GM23248 (cell line): Measurements from ENCODE around the gene GNAL. TPM values are rescaled to one million over a fixed set of nuclear protein-coding genes. Genes with fewer than 3 reads are reported as not detected.

Experiments used
- DNase-seq: peaks from one replicate; pipeline ENCODE4 v3.0.0-alpha.2; 2015
- H2AFZ ChIP-seq: fragments of 200-600 bp; sonication (generic); 2 replicates; pipeline ENCODE4 v1.6.1; 2016; ENCODE audit warnings: antibody characterized with exemption
- H3F3A ChIP-seq: fragments of 200-600 bp; sonication (generic); 2 replicates; pipeline ENCODE4 v1.6.1; 2016; ENCODE audit warnings: mild to moderate bottlenecking, antibody characterized with exemption, mixed run types; ENCODE audit not compliant: insufficient read depth
- H3K27ac ChIP-seq: fragments of 200-600 bp; sonication (generic); 2 replicates; pipeline ENCODE4 v1.5.1; 2016; ENCODE audit warnings: mild to moderate bottlenecking
- H3K27me3 ChIP-seq: fragments of 200-600 bp; sonication (generic); replicated peaks from 2 replicates; pipeline ENCODE4 v1.6.1; 2016; ENCODE audit warnings: mild to moderate bottlenecking; ENCODE audit not compliant: insufficient read depth
- H3K36me3 ChIP-seq: fragments of 200-600 bp; sonication (generic); 2 replicates; pipeline ENCODE4 v1.6.1; 2016; ENCODE audit warnings: low read depth, mild to moderate bottlenecking
- H3K4me1 ChIP-seq: fragments of 200-600 bp; sonication (generic); 2 replicates; pipeline ENCODE4 v1.6.1; 2016; ENCODE audit warnings: mild to moderate bottlenecking; ENCODE audit not compliant: insufficient read depth
- H3K4me2 ChIP-seq: fragments of 200-600 bp; sonication (generic); one replicate; pipeline ENCODE4 v1.6.1; 2016; ENCODE audit warnings: mild to moderate bottlenecking; ENCODE audit not compliant: unreplicated experiment
- H3K4me3 ChIP-seq: fragments of 200-600 bp; sonication (generic); 2 replicates; pipeline ENCODE4 v1.5.1; 2016; ENCODE audit warnings: mild to moderate bottlenecking
- H3K79me2 ChIP-seq: fragments of 200-600 bp; sonication (generic); 2 replicates; pipeline ENCODE4 v1.6.1; 2016; ENCODE audit warnings: mild to moderate bottlenecking; ENCODE audit not compliant: insufficient read depth
- H3K9ac ChIP-seq: fragments of 200-600 bp; sonication (generic); 2 replicates; pipeline ENCODE4 v1.6.1; 2016; ENCODE audit warnings: mild to moderate bottlenecking
- H3K9me2 ChIP-seq: fragments of 200-600 bp; sonication (generic); 2 replicates; pipeline ENCODE4 v1.6.1; 2016; ENCODE audit warnings: mixed run types, mild to moderate bottlenecking, moderate library complexity; ENCODE audit not compliant: insufficient read depth
- H3K9me3 ChIP-seq: fragments of 200-600 bp; sonication (generic); one replicate; pipeline ENCODE4 v1.6.1; 2017; ENCODE audit warnings: low read depth
- H4K20me1 ChIP-seq: fragments of 200-600 bp; sonication (generic); 2 replicates; pipeline ENCODE4 v1.6.0; 2016; ENCODE audit not compliant: insufficient read depth
- EZH2 ChIP-seq: fragments of 200-600 bp; sonication (generic); IDR thresholded peaks from 2 replicates; pipeline ENCODE4 v1.6.1; 2018; ENCODE audit warnings: antibody characterized with exemption, mild to moderate bottlenecking; ENCODE audit not compliant: insufficient read depth, poor library complexity, severe bottlenecking
- EZH2phosphoT487 ChIP-seq: fragments of 200-600 bp; sonication (generic); IDR thresholded peaks from 2 replicates; pipeline ENCODE4 v1.6.1; 2018; ENCODE audit warnings: antibody characterized with exemption, moderate library complexity, mild to moderate bottlenecking, low read depth; ENCODE audit not compliant: insufficient read depth
- WGBS, 2 experiments: methylation state at CpG; one replicate each; pipeline ENCODE4 v1.1.6; 2015 to 2017; ENCODE audit warnings: low lambda C conversion rate in 2 of 2, low coverage in 1 of 2; ENCODE audit errors: missing lambda C conversion rate in 2 of 2; 5-methylcytosine and 5-hydroxymethylcytosine counted together
- in situ Hi-C: fragments of 300-500 bp; cut with MboI; formaldehyde crosslinking; loops from 2 replicates; pipeline ENCODE4 v1.15.0; 2020
- polyA plus RNA-seq: library from polyadenylated mRNA; unstranded; fragments of >200 nt; fragmentation: Nextera tagmentation; extraction: Ambion mirVana; gene quantifications from 2 replicates; pipeline ENCODE4 v1.2.1, GENCODE V29; 2016
- total RNA-seq: library from RNA; depleted of rRNA; stranded (reverse); fragments of >200 nt; shearing (Covaris generic); gene quantifications from 2 replicates; pipeline ENCODE4 v1.2.3, GENCODE V29; 2014

GNAL gene
- total and polyA plus RNA-seq, 2 experiments from 2014 or later = 0.19 to 3.0 TPM

DNA sequence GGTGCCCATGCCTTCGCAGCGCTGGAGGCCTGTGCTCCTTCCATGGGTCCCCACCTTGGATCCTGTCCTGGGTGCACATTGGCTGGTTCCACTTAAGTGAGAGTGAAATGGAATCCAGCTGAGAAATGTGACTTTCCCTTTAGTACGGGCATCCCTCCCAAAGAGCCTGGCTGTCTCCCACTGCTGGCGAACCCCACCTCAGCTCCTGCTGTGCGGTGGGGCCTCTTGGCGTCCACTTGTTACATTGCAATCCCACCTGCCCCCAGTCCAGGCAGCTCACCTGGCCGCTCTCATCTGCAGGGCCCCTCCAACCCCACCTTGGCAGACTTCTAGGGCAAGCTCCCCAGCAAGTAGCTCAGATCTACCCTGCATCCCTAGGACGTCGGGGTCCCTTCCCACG, 35.5 kb upstream of the GNAL start:
- Histone ChIP-seq H3K4me3 (no peak overlapping the region), H3K79me2 (no peaks in the 10 kb centered on the region), H3K9me3 (no peaks in the 10 kb centered on the region), H2AFZ (no peak overlapping the region), H3K9ac (no peak overlapping the region), H3K27ac (no peak overlapping the region), H3K9me2 (no peaks in the 10 kb centered on the region), H3K36me3 (no peaks in the 10 kb centered on the region), H3F3A (no peaks in the 10 kb centered on the region), H3K27me3 (peaks cover 30% of the 10 kb centered on the region; the same call in 1 of the 2 replicates), H4K20me1 (no peaks in the 10 kb centered on the region), H3K4me1 (no peaks in the 10 kb centered on the region), H3K4me2 (no peak overlapping the region)
- in situ Hi-C loops = no loop called here
- 46 to 48% methylated on average over 9 to 10 of the region's 10 CpGs for WGBS, 2 experiments
- TF ChIP-seq EZH2phosphoT487 = no peak
- no peak for TF ChIP-seq EZH2
- DNase-seq = no peak

GRCh38 chr18:11654736-11655605, 34.1 kb upstream of the GNAL start:
- TF ChIP-seq EZH2 = no peak
- TF ChIP-seq EZH2phosphoT487 = no peak
- WGBS, 2 experiments = 31 to 33% methylated on average over 32 of the region's 32 CpGs
- peak overlapping the region; percentile 56 for H2AFZ ChIP-seq

GRCh38 chr18:11655606-11655932, 33.5 kb upstream of the GNAL start:
- DNase-seq = no peak
- H3K27me3 ChIP-seq = peaks cover 38% of the 10 kb centered on the region; the same call in 1 of the 2 replicates
- H3K4me1 ChIP-seq = no peaks in the 10 kb centered on the region
- no peaks in the 10 kb centered on the region for H3K9me3 ChIP-seq
- no peaks in the 10 kb centered on the region for H3K9me2 ChIP-seq
- 17 to 28% methylated on average over 5 of the region's 5 CpGs for WGBS, 2 experiments
- H2AFZ ChIP-seq = peak overlapping the region; percentile 56
- H3K27ac ChIP-seq = no peak overlapping the region
- no peaks in the 10 kb centered on the region for H3K79me2 ChIP-seq
- H3K4me3 ChIP-seq = 0 out of 2 replicates have a peak overlapping the region, but pooled peaks have one; percentile 29
- H3F3A ChIP-seq = no peaks in the 10 kb centered on the region
- H3K9ac ChIP-seq = no peak overlapping the region
- H4K20me1 ChIP-seq = no peaks in the 10 kb centered on the region
- in situ Hi-C loops = no loop called here
- peak overlapping the region; percentile 58 for H3K4me2 ChIP-seq
- TF ChIP-seq EZH2 (no peak), EZH2phosphoT487 (no peak)
- H3K36me3 ChIP-seq = no peaks in the 10 kb centered on the region

More at GRCh38 chr18:11654736-11655605, 34.1 kb upstream of the GNAL start:
- Histone ChIP-seq H3K27ac (no peak overlapping the region), H4K20me1 (no peaks in the 10 kb centered on the region), H3K4me1 (no peaks in the 10 kb centered on the region), H3K9me3 (no peaks in the 10 kb centered on the region), H3K36me3 (no peaks in the 10 kb centered on the region), H3K4me2 (peak overlapping the region; percentile 58), H3K79me2 (no peaks in the 10 kb centered on the region), H3F3A (no peaks in the 10 kb centered on the region), H3K9me2 (no peaks in the 10 kb centered on the region), H3K4me3 (0 out of 2 replicates have a peak overlapping the region, but pooled peaks have one; percentile 29), H3K9ac (no peak overlapping the region), H3K27me3 (peaks cover 35% of the 10 kb centered on the region; the same call in 1 of the 2 replicates)
- peak; percentile 69 for DNase-seq
- in situ Hi-C loops = no loop called here

- peaks cover 38% of the 10 kb centered on the region; the same call in 1 of the 2 replicates for H3K27me3 ChIP-seq
- no peaks in the 10 kb centered on the region for H3K9me2 ChIP-seq
Measured at GRCh38 chr18:11657152-11657551, 31.9 kb upstream of the GNAL start.

More at GRCh38 chr18:11657152-11657551, 31.9 kb upstream of the GNAL start:
- Histone ChIP-seq H3K27ac (no peak overlapping the region), H3F3A (no peaks in the 10 kb centered on the region), H3K4me3 (no peak overlapping the region), H3K4me2 (no peak overlapping the region), H3K4me1 (no peaks in the 10 kb centered on the region), H3K9me3 (no peaks in the 10 kb centered on the region), H4K20me1 (no peaks in the 10 kb centered on the region), H2AFZ (no peak overlapping the region), H3K79me2 (no peaks in the 10 kb centered on the region), H3K9ac (no peak overlapping the region), H3K36me3 (no peaks in the 10 kb centered on the region)
- in situ Hi-C loops = no loop called here
- DNase-seq = no peak
- 68 to 78% methylated on average over 9 of the region's 9 CpGs for WGBS, 2 experiments
- TF ChIP-seq EZH2phosphoT487 (no peak), EZH2 (no peak)
